ENCODE measurements around the gene SMIM8.
"Not testable (repeated sequence)": the region's sequence is repeated elsewhere in the genome, so short reads cannot be mapped to it uniquely, and the experiment has no call there.

DNA sequence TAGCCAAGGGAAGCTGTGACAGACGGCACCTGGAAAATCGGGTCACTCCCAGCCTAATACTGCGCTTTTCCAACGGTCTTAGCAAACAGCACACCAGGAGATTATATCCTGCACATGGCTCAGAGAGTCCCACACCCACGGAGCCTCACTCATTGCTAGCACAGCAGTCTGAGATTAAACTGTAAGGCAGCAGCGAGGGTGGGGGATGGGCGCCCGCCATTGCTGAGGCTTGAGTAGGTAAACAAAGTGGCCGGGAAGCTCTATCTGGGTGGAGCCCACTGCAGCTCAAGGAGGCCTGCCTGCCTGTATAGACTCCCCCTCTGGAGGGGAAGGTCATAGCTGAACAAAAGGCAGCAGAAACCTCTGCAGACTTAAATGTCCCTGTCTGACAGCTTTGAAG is 21.1 kb upstream of the SMIM8 start:
- TF ChIP-seq, protein P1, sequence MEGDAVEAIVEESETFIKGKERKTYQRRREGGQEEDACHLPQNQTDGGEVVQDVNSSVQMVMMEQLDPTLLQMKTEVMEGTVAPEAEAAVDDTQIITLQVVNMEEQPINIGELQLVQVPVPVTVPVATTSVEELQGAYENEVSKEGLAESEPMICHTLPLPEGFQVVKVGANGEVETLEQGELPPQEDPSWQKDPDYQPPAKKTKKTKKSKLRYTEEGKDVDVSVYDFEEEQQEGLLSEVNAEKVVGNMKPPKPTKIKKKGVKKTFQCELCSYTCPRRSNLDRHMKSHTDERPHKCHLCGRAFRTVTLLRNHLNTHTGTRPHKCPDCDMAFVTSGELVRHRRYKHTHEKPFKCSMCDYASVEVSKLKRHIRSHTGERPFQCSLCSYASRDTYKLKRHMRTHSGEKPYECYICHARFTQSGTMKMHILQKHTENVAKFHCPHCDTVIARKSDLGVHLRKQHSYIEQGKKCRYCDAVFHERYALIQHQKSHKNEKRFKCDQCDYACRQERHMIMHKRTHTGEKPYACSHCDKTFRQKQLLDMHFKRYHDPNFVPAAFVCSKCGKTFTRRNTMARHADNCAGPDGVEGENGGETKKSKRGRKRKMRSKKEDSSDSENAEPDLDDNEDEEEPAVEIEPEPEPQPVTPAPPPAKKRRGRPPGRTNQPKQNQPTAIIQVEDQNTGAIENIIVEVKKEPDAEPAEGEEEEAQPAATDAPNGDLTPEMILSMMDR (IDR thresholded peaks at IDR 0.05; ENCODE audit: insufficient read depth, low read length), result not testable (repeated sequence)
- TF ChIP-seq, protein P2, sequence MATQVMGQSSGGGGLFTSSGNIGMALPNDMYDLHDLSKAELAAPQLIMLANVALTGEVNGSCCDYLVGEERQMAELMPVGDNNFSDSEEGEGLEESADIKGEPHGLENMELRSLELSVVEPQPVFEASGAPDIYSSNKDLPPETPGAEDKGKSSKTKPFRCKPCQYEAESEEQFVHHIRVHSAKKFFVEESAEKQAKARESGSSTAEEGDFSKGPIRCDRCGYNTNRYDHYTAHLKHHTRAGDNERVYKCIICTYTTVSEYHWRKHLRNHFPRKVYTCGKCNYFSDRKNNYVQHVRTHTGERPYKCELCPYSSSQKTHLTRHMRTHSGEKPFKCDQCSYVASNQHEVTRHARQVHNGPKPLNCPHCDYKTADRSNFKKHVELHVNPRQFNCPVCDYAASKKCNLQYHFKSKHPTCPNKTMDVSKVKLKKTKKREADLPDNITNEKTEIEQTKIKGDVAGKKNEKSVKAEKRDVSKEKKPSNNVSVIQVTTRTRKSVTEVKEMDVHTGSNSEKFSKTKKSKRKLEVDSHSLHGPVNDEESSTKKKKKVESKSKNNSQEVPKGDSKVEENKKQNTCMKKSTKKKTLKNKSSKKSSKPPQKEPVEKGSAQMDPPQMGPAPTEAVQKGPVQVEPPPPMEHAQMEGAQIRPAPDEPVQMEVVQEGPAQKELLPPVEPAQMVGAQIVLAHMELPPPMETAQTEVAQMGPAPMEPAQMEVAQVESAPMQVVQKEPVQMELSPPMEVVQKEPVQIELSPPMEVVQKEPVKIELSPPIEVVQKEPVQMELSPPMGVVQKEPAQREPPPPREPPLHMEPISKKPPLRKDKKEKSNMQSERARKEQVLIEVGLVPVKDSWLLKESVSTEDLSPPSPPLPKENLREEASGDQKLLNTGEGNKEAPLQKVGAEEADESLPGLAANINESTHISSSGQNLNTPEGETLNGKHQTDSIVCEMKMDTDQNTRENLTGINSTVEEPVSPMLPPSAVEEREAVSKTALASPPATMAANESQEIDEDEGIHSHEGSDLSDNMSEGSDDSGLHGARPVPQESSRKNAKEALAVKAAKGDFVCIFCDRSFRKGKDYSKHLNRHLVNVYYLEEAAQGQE (IDR thresholded peaks at IDR 0.05; ENCODE audit: insufficient replicate concordance, low read depth), result not testable (repeated sequence)
